Endothelial cell of umbilical vein (primary cell): ENCODE data around the gene KIAA1671. TPM values are rescaled to one million over a fixed set of nuclear protein-coding genes. Genes with fewer than 3 reads are reported as not detected.

Source experiments
- BruUV-seq: library from RNA; stranded (reverse); fragments of 400-500 nt; replicated peaks from 2 replicates; lab custom pipeline; 2021; lab: Mats Ljungman, UMichigan
- CTCF ChIA-PET: fragments of 300-600, 350-600 bp; sonication (Branson Sonifier 250); formaldehyde crosslinking; loops from one replicate; lab custom pipeline; 2021; ENCODE audit warnings: antibody characterized with exemption, inconsistent platforms; lab: Charles Lee
- POLR2A ChIA-PET: fragments of 300-600, 350-600 bp; sonication (Branson Sonifier 250); formaldehyde crosslinking; loops from one replicate; lab custom pipeline; 2021; ENCODE audit warnings: antibody characterized with exemption, inconsistent platforms; lab: Charles Lee
- DNase-seq: peaks from one replicate; pipeline ENCODE4 v3.0.0-alpha.2; 2011; ENCODE audit warnings: low read depth, low spot score
- FAIRE-seq: peaks from 2 replicates; lab custom pipeline; 2011; peaks lifted over from hg19 to GRCh38; lab: Jason Lieb, UNC
- H2AFZ ChIP-seq: 2 replicates; pipeline ENCODE4 v1.6.0; 2012; ENCODE audit warnings: low read depth, low read length, control low read depth, inconsistent platforms
- H3K27ac ChIP-seq: 2 replicates; pipeline ENCODE4 v1.5.1; 2011; ENCODE audit warnings: low read depth, mild to moderate bottlenecking, control low read depth, low read length, moderate library complexity; ENCODE audit not compliant: insufficient read depth
- H3K27me3 ChIP-seq, 2 experiments: 2 replicates each; pipeline versions ENCODE4 v1.6.0 to v1.6.1; 2011; ENCODE audit warnings: low read length in 2 of 2, mixed read lengths in 1 of 2; ENCODE audit not compliant: control insufficient read depth in 2 of 2, insufficient read depth in 2 of 2
- H3K36me3 ChIP-seq, 2 experiments: 2 replicates in 1 of 2; 3 replicates in 1 of 2; pipeline ENCODE4 v1.5.1; 2011; ENCODE audit warnings: low read length in 2 of 2, mild to moderate bottlenecking in 1 of 2, moderate library complexity in 1 of 2; ENCODE audit not compliant: control insufficient read depth in 2 of 2, insufficient read depth in 2 of 2; ENCODE audit errors: extremely low read depth in 1 of 2
- H3K4me1 ChIP-seq: 3 replicates; pipeline ENCODE4 v1.5.1; 2011; ENCODE audit warnings: mild to moderate bottlenecking, low read length; ENCODE audit not compliant: control insufficient read depth, insufficient read depth; ENCODE audit errors: extremely low read depth
- H3K4me2 ChIP-seq: 2 replicates; pipeline ENCODE4 v1.6.1; 2011; ENCODE audit warnings: low read length, control low read depth, mixed read lengths; ENCODE audit not compliant: insufficient read depth
- H3K4me3 ChIP-seq, 3 experiments: fragments of 200-600 bp in 1 of 3; sonication (generic), shearing (Covaris generic) in 1 of 3; replicated peaks in 1 of 3; 2 replicates each; pipeline ENCODE4 v1.5.1; 2011 to 2016; ENCODE audit warnings: control low read depth in 3 of 3, low read length in 3 of 3, mild to moderate bottlenecking in 2 of 3, inconsistent platforms in 1 of 3, low read depth in 1 of 3, moderate library complexity in 1 of 3; ENCODE audit not compliant: insufficient read depth in 1 of 3
- H3K79me2 ChIP-seq: 2 replicates; pipeline ENCODE4 v1.6.0; 2012; ENCODE audit warnings: low read length, inconsistent platforms; ENCODE audit not compliant: control insufficient read depth, insufficient read depth
- H3K9ac ChIP-seq: replicated peaks from 2 replicates; pipeline ENCODE3; 2011; ENCODE audit warnings: low read length, control low read depth; ENCODE audit not compliant: insufficient read depth; ENCODE audit errors: extremely low read depth
- H3K9me1 ChIP-seq: replicated peaks from 3 replicates; pipeline ENCODE4 v1.6.0; 2011; ENCODE audit warnings: mild to moderate bottlenecking, low read length; ENCODE audit not compliant: control insufficient read depth, insufficient read depth; ENCODE audit errors: extremely low read depth
- H3K9me3 ChIP-seq: replicated peaks from 2 replicates; pipeline ENCODE4 v1.5.1; 2012; ENCODE audit warnings: low read length, inconsistent platforms; ENCODE audit not compliant: control insufficient read depth, insufficient read depth
- H4K20me1 ChIP-seq: replicated peaks from 2 replicates; pipeline ENCODE3; 2011; ENCODE audit warnings: mild to moderate bottlenecking, low read length; ENCODE audit not compliant: control insufficient read depth, insufficient read depth; ENCODE audit errors: extremely low read depth
- CTCF ChIP-seq, 2 donors: IDR thresholded peaks; 1 replicate in 1 of 2; 2 replicates in 1 of 2; pipeline ENCODE4 v1.5.1; 2011; ENCODE audit warnings: low read length in 2 of 2, mild to moderate bottlenecking in 2 of 2, moderate library complexity in 2 of 2, control low read depth in 1 of 2, inconsistent platforms in 1 of 2, low read depth in 1 of 2; ENCODE audit not compliant: insufficient read depth in 1 of 2; ENCODE audit errors: extremely low read depth in 1 of 2
- EZH2 ChIP-seq: IDR thresholded peaks from 2 replicates; pipeline ENCODE4 v1.6.1; 2012; ENCODE audit warnings: borderline replicate concordance, low read depth, mild to moderate bottlenecking, moderate library complexity, low read length, inconsistent platforms; ENCODE audit not compliant: severe bottlenecking
- FOS ChIP-seq: IDR thresholded peaks from 2 replicates; pipeline ENCODE4 v1.6.1; 2011; ENCODE audit warnings: mild to moderate bottlenecking, low read length, moderate library complexity, borderline replicate concordance; ENCODE audit not compliant: insufficient read depth
- GATA2 ChIP-seq: IDR thresholded peaks from 2 replicates; pipeline ENCODE4 v1.7.0; 2011; ENCODE audit warnings: low read depth, mild to moderate bottlenecking, moderate library complexity, mixed read lengths, low read length; ENCODE audit not compliant: insufficient read length, insufficient read depth
- JUN ChIP-seq: IDR thresholded peaks from 2 replicates; pipeline ENCODE4 v1.6.1; 2011; ENCODE audit warnings: borderline replicate concordance, low read depth; ENCODE audit not compliant: insufficient read length, insufficient read depth
- MAX ChIP-seq: IDR thresholded peaks from 2 replicates; pipeline ENCODE4 v1.6.1; 2011; ENCODE audit not compliant: insufficient read depth, insufficient read length
- MYC ChIP-seq: IDR thresholded peaks from one replicate; pipeline ENCODE4 v1.6.1; 2011; ENCODE audit warnings: mild to moderate bottlenecking, low read depth, low read length
- POLR2A ChIP-seq: IDR thresholded peaks from 2 replicates; pipeline ENCODE4 v1.6.1; 2012; ENCODE audit warnings: low read depth, mild to moderate bottlenecking, control low read depth, low read length
- POLR2AphosphoS5 ChIP-seq: IDR thresholded peaks from 2 replicates; pipeline ENCODE4 v1.6.1; 2012; ENCODE audit warnings: low read depth, mild to moderate bottlenecking, control low read depth, low read length, moderate library complexity; ENCODE audit not compliant: insufficient read depth
- dilution Hi-C: fragments of 300-500 bp; cut with MboI; formaldehyde crosslinking; loops from one replicate; pipeline ENCODE4 v1.15.0; 2019; ENCODE audit warnings: low sequenced_read_pairs; ENCODE audit not compliant: extremely low pct_ligation_motif_present
- intact Hi-C: fragments of 100-400 bp; cut with micrococcal nuclease; formaldehyde crosslinking; loops from one replicate; pipeline ENCODE4 v1.10.0; 2022
- polyA plus RNA-seq, 4 experiments: library from polyadenylated mRNA; depleted of rRNA in 3 of 4; stranded (reverse) in 3 of 4; unstranded in 1 of 4; fragments of >200 nt; gene quantifications; 2 replicates each; pipeline versions ENCODE4 v1.2.1 to v1.2.3, GENCODE V29; 2011 to 2012; ENCODE audit warnings: missing spikeins in 1 of 4
- total RNA-seq: library from RNA; stranded (reverse); gene quantifications from 2 replicates; pipeline ENCODE4 v1.2.3, GENCODE V29; 2021

Gene KIAA1671
- total and polyA plus RNA-seq, 2 donors (not counting 3 experiments of a cell fraction or from before 2014, with no cell fraction given): 23.1 to 85.1 TPM

- Histone ChIP-seq H3K36me3 (no peaks in the 10 kb centered on the region), H3K79me2 (no peaks in the 10 kb centered on the region), H2AFZ (no peak overlapping the region), H3K4me2 (no peak overlapping the region), H3K9me3 (no peaks in the 10 kb centered on the region), H3K27me3 (no peaks in the 10 kb centered on the region), H4K20me1 (no peaks in the 10 kb centered on the region), H3K4me3 (no peak overlapping the region), H3K27ac (no peak overlapping the region), H3K4me1 (no peaks in the 10 kb centered on the region), H3K9ac (no peak overlapping the region), H3K9me1 (no peaks in the 10 kb centered on the region)
- DNase-seq (no peak), FAIRE-seq (no peak)
- no TSS peak for BruUV-seq
- dilution Hi-C loops: no loop called here
- POLR2A ChIA-PET: no interaction called here
- TF ChIP-seq GATA2 (no peak), MAX (no peak), POLR2AphosphoS5 (no peak), FOS (no peak), MYC (no peak), EZH2 (no peak), POLR2A (no peak), CTCF (IDR thresholded peaks at IDR 0.05; ENCODE audit: extremely low read depth in 1 of 2, insufficient read depth in 1 of 2, low read depth in 1 of 2, low read length in 2 of 2) (no peak), JUN (no peak)
- intact Hi-C loops: no loop called here
- CTCF ChIA-PET: no interaction called here
These were observed 32.5 kb upstream of the KIAA1671 start for GRCh38 chr22:24920029-24920428.
